Caki2 (cell line): ENCODE results near the gene ASPSCR1. TPM values are rescaled to one million over a fixed set of nuclear protein-coding genes. Genes with fewer than 3 reads are reported as not detected.
A peak's percentile ranks its signal among the peaks of the same experiment; 100 is the strongest.

Experiments
- DNase-seq: peaks from one replicate; pipeline ENCODE4 v3.0.0-alpha.2; 2015; ENCODE audit warnings: low read depth
- in situ Hi-C: cut with HindIII; loops from 2 replicates; pipeline ENCODE4 v1.10.0; 2016; ENCODE audit warnings: low sequenced_read_pairs, low pct_unique_long_range_greater_than_20kb, mixed read lengths
- total RNA-seq: library from RNA; depleted of rRNA; stranded (reverse); fragments of >200 nt; shearing (Covaris generic); gene quantifications from 2 replicates; pipeline ENCODE4 v1.2.3, GENCODE V29; 2014; ENCODE audit warnings: low replicate concordance

ASPSCR1 gene
- total RNA-seq, 1 experiment from 2014 or later = 62.8 TPM

DNA sequence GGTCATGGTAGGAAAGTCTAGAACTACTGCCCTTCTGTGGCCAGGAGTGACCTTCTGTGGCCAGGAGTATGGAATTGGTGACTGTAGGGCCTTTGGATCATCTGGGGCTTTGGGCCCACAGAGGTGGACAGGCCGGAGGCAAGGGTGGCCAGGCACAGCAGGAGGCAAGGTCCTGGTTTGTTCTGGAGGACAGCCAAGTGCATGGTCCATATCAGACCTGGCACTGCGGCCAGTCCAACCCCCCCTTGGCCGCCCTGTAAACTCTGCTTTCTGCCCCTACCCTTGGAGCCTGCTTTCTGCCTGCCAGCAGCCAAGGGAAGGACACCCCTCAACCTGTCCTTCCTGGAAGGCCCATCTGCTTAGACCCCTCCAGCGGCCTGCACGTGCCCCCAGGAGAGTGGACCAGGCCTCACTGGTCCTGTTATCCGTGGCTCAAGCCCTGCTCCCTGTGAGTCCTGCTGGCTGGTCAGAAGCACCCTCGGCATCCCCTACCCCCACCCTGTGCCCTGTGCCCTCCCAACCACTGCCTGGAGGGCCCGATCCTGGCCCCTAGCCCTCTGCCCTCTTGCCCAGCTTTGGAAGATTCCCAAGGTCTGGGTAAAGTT is 62.4 kb downstream of the ASPSCR1 start:
- DNase-seq = no peak
- in situ Hi-C loops = no loop called here

DNA sequence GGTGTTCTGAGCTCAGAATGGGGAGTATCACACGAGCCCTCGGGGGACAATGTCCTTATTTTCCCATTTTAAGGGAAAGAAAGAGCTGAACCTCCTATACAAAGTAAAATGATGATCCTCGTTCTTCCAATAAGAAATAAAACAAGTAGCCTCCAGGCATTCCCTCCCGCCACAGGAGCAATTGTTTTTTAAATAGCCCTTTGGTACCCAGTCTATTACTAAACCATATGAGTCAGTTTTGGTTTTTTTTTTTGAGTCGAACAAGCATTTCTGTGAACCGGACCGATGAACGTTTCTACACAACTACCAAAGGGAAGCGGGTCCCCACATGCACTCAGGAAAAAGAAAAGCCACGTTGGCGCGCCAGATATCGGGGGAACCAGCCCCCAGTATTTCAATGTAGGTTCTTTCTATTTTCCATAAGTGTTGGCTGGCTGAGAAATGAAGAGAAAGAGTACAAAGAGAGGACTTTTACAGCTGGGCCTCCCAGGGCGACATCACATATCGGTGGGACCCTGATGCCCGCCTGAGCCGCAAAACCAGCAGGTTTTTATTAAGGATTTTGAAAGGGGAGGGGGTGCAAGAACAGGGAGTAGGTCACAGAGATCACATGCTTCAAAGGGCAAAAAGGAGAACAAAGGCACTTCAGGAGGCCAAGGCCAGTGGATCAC is 63.9 kb downstream of the ASPSCR1 start:
- DNase-seq = no peak
- in situ Hi-C loops = no loop called here

DNA sequence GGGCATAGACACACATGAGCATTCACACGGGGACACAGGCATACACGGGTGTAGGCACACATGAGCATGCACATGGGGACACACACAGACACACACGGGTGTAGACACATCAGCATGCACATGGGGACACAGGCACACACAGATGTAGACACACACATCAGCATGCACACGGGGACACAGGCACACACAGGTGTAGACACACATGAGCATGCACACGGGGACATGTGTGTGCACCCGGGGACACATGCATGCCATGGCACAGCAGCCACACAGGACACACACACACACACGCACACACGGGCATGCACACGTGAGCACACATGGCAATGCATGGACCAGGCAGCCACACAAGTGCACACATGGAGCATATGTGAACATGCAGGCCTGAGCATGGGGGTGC is 65.2 kb downstream of the ASPSCR1 start:
- in situ Hi-C loops = no loop called here
- DNase-seq = no peak

DNA sequence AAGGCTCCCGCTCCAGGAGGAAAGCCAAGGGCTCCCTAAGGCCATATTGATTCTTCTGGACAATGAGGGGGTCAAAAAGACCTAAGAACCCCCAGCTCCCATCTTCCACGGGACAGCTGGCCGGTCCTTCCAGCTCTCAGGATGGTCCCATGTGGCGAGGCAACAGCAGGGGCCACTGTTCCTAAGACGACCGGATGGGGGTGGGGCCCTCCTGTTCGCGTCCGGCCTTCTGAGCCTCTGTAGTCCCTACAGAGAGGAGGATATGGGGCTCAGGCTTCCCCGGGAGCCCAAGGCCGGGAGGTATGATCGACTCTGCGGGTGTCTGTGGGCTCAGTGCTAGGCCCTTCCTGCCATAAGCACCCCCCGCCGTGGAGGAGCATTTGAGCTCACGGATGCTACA is 66.1 kb downstream of the ASPSCR1 start:
- DNase-seq = no peak
- in situ Hi-C loops = no loop called here

DNA sequence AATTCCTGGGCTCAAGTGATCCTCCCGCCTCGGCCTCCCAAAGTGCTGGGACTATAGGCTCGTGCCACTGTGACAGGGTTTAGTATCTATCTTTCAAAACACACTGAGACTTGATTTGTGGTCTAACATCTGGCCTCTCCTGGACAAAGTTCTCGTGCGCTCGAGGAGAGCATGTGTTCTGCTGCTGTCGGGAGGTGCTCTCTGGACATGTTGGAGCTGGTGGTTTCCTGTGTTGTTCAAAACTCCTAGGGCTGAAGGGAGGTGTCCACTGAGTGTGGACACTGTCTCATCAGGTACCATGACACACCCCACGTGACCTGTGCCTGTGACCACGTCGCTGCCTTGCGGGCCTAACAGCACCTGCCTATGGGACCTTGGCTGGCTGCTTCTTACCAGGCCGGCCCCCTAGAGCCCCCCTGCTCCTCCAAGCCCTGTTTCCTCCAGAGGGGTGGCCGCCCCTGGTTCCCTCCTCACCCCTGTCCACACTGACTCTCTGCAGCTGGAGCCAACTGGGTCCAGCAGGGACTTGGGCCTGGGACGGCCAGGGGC is 68.6 kb downstream of the ASPSCR1 start:
- no peak for DNase-seq
- in situ Hi-C loops = no loop called here

DNA sequence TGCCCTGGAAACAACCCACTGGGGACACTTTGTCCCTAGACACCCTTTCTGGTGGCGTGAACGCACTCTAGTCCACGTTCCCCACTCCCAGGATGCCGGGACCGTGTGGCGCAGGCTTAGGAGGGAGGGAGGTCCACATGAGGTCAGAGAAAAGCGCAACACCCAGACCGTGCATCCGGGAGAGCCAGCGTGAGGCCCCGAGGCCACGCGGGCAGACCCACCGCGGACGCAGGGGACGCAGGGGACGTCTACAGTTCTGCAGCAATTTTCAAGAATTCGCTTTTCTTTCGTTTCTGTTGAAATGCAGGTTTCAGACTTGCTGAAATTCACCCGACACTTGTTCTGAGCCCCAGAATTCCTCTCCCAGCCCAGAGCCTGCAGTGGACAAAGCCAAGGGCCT is 69.5 kb downstream of the ASPSCR1 start:
- in situ Hi-C loops = no loop called here
- no peak for DNase-seq

DNA sequence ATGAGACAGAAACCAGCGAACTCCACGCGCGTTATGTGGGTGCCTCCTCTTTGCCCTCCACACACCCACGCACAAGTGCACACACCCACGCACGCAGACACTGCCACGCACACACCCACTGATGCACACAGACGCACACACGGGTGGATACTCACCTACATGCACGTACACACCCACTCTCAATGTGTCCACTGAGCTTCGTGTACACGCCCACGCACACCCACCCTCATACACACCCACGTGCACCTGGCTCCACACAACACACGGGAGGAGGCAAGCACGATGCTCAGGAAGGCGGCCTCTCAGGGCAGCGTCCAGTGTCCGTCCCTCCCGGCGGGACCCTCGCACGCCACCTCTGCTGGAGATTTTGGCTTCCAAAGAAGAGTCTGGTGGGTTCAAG is 70.0 kb downstream of the ASPSCR1 start:
- in situ Hi-C loops = no loop called here
- DNase-seq = no peak

DNA sequence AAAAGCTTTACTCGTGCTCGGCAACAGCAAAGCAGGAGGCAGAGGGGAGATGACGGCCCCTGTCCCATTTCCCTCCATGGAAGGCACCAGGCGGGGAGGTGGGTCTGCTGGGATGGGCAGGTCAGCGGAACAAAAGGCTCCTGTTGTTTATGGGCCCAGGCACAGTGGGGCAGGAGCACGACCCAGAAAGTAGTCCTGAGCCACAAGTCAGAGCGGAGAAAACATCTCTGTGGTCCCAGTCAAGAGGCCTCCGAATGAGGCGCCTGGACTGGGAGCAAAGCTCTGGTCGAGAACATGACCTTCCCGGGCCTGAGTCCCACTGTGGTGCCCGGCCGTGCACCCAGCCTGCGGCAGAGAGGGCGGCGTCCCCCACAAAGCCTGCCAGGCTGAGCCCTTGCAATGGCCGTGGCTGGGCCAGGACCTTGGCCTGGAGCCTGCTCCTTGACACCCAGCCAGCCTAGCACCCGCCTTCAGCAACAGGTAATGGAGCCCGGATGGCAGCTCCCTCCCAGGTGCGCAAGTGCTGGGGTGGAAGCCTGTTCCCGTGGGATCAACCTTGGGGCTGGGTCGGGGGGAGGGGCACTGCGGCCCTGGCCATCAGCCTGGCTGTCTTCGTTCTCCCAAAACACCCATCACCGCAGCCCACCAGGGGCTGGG is 70.6 kb downstream of the ASPSCR1 start:
- in situ Hi-C loops = no loop called here
- DNase-seq = no peak

DNA sequence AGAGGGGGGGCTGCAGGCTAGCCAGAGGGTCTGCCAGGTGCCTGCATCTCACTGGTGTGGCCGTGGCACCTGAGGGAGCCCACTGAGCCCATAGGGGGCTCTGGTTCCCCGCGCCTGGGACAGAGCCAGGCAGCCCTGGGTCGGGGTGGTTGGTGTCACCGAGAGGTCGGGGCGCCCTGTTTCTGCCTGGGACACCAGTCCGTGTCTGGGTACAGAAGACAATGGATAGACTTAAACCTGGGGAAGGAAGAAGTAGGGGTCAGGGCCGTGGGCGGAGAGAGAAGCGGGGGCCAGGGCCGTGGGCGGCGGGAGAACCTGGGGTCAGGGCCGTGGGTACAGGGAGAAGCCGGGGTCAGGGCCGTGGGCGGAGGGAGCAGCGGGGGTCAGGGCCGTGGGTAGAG is 71.1 kb downstream of the ASPSCR1 start:
- no peak for DNase-seq
- in situ Hi-C loops = no loop called here

DNA sequence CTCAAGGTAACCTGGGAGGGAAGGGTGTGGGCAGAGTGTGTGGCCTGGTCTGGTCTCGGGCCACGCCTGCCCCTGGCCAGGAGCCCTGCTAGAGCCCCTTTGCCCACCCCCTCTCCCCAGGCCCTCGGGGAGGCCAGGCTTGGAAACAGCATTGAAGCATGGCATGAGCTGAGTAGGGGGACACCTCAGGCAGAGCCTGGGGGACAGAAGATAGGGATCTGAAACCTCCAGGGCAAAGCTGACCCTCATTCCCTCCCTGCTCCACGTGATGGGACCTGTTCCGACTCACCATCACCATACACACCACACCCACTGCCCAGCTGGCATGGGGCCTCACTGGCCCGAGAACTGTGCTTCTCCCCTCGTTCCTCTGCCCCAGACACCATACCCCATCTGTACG is 71.7 kb downstream of the ASPSCR1 start:
- in situ Hi-C loops = no loop called here
- DNase-seq = no peak

DNA sequence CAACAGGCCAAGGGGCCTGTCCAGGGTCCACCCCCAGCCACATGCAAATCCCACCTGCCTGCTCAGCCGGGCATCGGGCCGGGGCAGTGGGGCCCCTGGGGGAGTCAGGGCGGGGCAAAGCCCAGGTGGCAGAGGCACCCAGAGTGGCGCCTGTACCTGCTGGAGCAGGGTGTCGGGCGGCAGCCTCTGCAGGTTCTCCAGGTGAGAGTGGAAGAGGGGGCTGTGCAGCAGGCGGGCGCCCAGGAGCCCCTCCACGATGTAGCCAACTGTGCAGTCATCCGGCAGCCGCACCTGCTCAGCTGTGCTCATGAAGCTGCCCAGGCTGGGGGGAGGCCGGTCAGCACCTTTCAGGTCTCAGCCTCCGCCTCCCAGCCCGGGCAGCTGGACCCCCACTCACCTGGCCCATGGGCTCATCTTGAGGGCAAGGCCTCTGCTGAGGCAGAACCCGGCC is 72.1 kb downstream of the ASPSCR1 start:
- DNase-seq = no peak
- in situ Hi-C loops = no loop called here

DNA sequence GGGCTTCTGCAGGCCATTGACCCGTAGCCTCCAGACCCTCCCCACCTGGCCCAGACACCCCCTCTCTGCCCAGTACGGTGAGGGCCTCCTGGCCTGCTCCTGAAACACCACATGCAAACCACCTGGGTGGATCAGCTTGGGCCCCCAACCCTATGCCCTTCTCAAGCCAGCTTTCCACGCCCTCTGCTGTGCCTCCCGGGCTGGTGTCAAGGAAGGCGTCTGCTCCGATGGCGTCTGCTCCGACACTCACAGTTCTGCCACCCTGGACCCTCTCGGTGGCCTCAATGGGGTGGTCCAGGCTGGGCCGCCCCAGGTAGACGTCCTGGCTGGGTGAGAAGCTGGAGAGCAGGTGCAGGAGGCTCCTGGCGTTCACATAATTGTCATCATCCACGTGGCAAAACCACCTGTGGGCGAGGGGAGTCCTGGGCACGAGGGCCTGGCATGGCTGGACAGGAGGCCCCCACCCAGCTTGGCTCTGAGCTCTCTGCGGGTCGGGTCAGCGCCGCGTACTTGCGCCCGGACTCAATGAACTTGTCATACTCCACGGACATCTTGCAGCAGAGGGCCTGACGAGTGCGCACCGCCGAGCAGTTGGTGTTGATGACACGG is 72.8 kb downstream of the ASPSCR1 start:
- no peak for DNase-seq
- in situ Hi-C loops = no loop called here

DNA sequence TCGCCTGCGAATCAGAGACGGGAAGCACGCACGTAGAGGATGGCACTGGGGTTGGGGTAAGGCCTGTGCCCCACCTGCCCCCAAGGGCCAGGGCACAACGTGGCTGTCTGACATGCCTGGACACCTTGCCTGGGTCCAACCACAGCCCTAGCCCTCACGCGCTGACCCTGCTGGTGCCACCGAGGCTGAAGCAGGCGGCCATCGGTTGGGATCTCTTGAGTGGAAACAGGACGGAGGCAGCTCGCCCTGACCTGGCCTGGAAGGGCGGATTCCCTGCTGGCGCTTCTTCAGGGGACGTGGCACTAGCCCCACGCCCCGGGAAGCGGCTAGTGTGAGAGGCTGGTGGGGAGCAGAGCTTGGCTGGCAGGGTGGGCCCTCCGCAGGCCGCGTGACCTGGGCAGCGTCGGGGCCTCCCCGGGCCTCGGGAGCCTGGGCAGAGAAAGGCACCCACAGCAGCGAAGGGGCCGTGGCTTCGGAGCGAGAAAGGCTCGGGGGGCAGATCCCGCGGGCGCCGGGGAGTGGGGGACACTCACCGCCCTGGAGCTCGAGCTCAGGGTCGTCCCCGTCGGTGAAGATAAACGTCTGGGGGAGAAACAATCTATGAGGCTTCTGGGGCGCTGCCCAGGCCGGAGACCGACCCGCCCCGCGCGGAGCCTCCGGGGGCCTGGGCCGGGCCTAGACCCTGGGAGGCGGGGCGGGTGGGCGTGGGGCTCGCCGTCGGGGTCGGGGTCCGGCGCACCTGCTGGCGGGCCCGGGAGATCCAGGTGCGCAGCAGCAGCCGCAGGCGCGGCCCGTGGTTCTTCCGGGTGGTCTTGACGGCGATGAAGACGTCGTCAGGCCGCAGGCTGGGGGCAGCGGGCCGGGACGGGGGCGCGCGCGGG is 73.6 kb downstream of the ASPSCR1 start:
- in situ Hi-C loops = no loop called here
- no peak for DNase-seq

DNA sequence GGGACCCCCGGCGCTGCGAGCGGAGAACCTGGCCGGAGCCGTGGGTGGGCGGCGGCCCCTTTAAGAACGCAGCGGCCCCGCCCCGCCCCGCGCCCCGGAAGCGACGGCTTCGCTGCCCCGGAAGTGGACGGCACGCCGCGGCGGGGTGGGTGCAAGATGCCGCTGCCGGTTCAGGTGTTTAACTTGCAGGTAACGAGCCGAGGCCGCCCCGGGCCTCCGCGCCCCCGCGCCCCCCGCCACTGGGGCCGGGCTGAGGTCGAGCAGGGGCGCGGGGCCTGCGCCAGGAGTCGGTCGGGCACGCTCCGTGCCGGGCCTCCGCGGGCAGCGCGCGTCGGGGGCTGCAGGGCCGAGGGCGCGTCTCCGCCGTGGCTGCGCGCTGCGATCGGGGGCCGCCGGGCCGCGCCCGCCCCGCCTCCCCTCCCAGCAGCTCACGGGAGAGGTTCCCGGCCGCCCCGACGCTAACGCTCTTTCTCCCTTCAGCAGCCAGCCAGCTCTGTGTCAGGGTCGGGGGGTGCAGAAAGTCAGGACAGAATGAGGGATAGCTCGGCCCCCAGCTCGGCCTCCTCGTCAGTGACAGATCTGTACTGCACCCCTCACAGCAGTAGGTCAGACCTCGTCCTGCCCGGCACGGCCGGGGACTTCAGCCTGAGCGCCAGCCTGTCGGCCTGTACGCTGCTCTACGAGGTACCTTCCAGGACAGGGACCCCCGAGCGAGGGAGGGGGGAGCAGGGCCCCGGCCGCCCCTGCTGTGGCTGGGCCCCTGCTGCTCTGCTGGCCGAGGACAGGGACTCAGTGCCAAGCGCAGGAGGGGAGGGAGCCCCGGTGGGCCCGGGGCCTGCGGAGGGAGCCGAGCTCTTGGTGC is 74.6 kb downstream of the ASPSCR1 start, which contains the start of the genes GPS1 and RFNG:
GPS1 (plus strand) TSS at position 123 of the 862 bp plus-strand sequence; CDS start at position 157, 34 bp downstream.
RFNG (minus strand) TSS at position 36 of the 862 bp plus-strand sequence. CDS start 45 bp downstream, outside the sequence.
- in situ Hi-C loops = no loop called here
- peak; percentile 42 for DNase-seq

DNA sequence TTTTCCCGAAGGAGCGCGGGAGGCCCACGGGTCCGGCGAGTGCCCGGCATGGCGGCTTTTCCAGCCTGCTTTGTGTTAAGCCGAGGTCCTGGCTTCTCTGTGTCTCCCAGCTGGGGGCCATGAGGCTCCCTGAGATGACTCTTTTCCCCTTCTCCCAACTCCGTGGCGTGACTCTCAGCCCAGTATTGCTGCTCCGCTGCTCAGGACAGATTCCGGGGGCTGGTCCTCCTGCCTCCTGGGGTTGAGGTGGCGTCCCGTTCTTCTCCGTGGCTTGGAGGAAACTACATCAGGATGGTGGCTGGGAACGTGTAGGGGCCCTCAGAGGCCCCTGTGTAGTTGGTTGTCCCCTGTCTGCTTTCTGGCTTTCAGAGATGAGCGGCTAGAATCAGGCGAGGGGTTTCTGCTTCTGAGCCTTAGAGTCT is 75.2 kb downstream of the ASPSCR1 start:
- no peak for DNase-seq
- in situ Hi-C loops = no loop called here

DNA sequence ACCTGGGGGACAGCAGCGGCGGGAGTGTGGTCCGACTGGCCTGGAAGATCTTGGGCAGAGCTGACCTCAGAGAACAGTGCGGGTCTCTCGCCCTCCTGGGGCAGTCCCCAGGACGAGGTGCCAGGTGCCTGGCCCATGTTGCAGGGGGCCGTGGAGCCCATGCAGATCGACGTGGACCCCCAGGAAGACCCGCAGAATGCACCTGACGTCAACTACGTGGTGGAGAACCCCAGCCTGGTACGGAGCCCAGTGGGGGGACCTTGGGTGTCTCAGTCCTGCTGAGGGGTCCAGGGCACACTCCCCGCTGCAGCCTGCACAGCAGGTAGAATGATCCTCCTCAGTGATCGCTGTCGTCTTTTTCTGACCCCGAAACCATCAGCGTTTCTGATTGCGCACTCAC is 75.7 kb downstream of the ASPSCR1 start:
- in situ Hi-C loops = no loop called here
- DNase-seq = no peak
